ENCODE results near the gene GRB14.

DNA sequence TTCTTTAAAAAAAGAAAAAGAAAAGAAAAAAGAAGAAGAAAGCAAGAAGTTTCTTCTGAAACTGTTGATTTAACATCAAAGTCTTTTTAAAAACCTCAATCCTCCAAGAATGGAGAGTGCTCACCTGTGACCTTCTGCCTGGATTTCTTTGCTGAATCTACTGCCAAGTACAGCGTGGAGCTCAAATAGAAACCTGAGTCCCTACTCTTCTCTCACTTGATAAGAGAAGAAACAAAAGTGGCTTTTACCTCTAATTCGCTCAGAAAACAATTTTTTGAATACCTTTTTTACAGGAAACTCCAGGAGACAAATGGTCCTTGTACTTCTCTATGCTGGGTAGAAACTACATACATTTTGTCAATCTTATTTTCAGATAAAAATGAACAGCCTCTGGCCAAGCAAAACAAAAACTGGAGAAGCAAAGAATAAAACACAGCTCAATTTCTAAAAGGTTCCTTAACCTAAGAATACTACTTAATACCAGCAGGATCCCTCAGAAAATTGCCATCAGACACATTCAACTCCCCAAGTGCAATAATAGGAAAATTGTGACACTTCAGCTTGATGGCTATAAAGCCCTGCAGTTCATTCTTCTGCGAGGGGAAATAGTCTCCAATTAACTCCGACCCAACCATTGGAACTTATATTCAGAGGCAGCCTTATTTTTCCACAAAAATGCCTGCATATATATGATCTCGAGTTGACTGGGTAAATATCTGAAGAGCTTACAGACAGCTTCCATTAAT lies 85.8 kb downstream of the GRB14 start:
- TF ChIP-seq SIN3A (IDR thresholded peaks at IDR 0.05; ENCODE audit: low read depth) (no peak), EZH2 (IDR thresholded peaks at IDR 0.05) (no peak)
- TF ChIP-seq, protein P1, sequence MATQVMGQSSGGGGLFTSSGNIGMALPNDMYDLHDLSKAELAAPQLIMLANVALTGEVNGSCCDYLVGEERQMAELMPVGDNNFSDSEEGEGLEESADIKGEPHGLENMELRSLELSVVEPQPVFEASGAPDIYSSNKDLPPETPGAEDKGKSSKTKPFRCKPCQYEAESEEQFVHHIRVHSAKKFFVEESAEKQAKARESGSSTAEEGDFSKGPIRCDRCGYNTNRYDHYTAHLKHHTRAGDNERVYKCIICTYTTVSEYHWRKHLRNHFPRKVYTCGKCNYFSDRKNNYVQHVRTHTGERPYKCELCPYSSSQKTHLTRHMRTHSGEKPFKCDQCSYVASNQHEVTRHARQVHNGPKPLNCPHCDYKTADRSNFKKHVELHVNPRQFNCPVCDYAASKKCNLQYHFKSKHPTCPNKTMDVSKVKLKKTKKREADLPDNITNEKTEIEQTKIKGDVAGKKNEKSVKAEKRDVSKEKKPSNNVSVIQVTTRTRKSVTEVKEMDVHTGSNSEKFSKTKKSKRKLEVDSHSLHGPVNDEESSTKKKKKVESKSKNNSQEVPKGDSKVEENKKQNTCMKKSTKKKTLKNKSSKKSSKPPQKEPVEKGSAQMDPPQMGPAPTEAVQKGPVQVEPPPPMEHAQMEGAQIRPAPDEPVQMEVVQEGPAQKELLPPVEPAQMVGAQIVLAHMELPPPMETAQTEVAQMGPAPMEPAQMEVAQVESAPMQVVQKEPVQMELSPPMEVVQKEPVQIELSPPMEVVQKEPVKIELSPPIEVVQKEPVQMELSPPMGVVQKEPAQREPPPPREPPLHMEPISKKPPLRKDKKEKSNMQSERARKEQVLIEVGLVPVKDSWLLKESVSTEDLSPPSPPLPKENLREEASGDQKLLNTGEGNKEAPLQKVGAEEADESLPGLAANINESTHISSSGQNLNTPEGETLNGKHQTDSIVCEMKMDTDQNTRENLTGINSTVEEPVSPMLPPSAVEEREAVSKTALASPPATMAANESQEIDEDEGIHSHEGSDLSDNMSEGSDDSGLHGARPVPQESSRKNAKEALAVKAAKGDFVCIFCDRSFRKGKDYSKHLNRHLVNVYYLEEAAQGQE (IDR thresholded peaks at IDR 0.05; ENCODE audit: low read depth) = no peak
- TF ChIP-seq, protein P2, sequence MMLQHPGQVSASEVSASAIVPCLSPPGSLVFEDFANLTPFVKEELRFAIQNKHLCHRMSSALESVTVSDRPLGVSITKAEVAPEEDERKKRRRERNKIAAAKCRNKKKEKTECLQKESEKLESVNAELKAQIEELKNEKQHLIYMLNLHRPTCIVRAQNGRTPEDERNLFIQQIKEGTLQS (IDR thresholded peaks at IDR 0.05) = no peak
- TF ChIP-seq, protein P3, sequence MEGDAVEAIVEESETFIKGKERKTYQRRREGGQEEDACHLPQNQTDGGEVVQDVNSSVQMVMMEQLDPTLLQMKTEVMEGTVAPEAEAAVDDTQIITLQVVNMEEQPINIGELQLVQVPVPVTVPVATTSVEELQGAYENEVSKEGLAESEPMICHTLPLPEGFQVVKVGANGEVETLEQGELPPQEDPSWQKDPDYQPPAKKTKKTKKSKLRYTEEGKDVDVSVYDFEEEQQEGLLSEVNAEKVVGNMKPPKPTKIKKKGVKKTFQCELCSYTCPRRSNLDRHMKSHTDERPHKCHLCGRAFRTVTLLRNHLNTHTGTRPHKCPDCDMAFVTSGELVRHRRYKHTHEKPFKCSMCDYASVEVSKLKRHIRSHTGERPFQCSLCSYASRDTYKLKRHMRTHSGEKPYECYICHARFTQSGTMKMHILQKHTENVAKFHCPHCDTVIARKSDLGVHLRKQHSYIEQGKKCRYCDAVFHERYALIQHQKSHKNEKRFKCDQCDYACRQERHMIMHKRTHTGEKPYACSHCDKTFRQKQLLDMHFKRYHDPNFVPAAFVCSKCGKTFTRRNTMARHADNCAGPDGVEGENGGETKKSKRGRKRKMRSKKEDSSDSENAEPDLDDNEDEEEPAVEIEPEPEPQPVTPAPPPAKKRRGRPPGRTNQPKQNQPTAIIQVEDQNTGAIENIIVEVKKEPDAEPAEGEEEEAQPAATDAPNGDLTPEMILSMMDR (IDR thresholded peaks at IDR 0.05 in 2 of 3, conservative IDR thresholded peaks at IDR 0.05 in 1 of 3; ENCODE audit: borderline replicate concordance in 1 of 3, insufficient read depth in 1 of 3, low read depth in 2 of 3, low read length in 2 of 3) = no peak

All from HCT116 (cell line).